HUES64 (cell line): ENCODE results near the gene ATP11A.

Experiments used
- H3K27ac ChIP-seq: 2 replicates; pipeline ENCODE4 v1.7.0; 2013; ENCODE audit warnings: low read depth, low read length, inconsistent platforms
- H3K27me3 ChIP-seq: 2 replicates; pipeline ENCODE4 v1.6.1; 2013; ENCODE audit warnings: mild to moderate bottlenecking, low read length; ENCODE audit not compliant: insufficient read depth
- H3K36me3 ChIP-seq: 2 replicates; pipeline ENCODE4 v1.6.1; 2013; ENCODE audit warnings: mild to moderate bottlenecking, low read length; ENCODE audit not compliant: insufficient read depth
- H3K4me1 ChIP-seq: 2 replicates; pipeline ENCODE4 v1.6.1; 2013; ENCODE audit warnings: mild to moderate bottlenecking, low read length, moderate library complexity; ENCODE audit not compliant: insufficient read depth
- H3K4me3 ChIP-seq: 2 replicates; pipeline ENCODE4 v1.5.1; 2013; ENCODE audit warnings: mild to moderate bottlenecking, low read length, moderate library complexity
- H3K9ac ChIP-seq: 2 replicates; pipeline ENCODE4 v1.6.1; 2013; ENCODE audit warnings: mild to moderate bottlenecking, low read depth, low read length
- H3K9me3 ChIP-seq: 2 replicates; pipeline ENCODE4 v1.6.1; 2013; ENCODE audit warnings: low read depth, low read length; ENCODE audit not compliant: insufficient read depth
- WGBS: fragments of 150-250, 120-280 bp; methylation state at CpG from one replicate; pipeline ENCODE4 v1.1.7; 2013; ENCODE audit warnings: missing lambda C conversion rate; 5-methylcytosine and 5-hydroxymethylcytosine counted together

Gene ATP11A

GRCh38 chr13:112907871-112908331 is 218.1 kb downstream of the ATP11A start:
- WGBS = 86% methylated on average over 4 of the region's 6 CpGs
- Histone ChIP-seq H3K36me3 (peaks cover 22% of the 10 kb centered on the region), H3K4me1 (peaks cover 11% of the 10 kb centered on the region), H3K27ac (no peak overlapping the region), H3K9ac (no peak overlapping the region), H3K4me3 (no peak overlapping the region), H3K27me3 (no peaks in the 10 kb centered on the region), H3K9me3 (peaks cover 15% of the 10 kb centered on the region)

DNA sequence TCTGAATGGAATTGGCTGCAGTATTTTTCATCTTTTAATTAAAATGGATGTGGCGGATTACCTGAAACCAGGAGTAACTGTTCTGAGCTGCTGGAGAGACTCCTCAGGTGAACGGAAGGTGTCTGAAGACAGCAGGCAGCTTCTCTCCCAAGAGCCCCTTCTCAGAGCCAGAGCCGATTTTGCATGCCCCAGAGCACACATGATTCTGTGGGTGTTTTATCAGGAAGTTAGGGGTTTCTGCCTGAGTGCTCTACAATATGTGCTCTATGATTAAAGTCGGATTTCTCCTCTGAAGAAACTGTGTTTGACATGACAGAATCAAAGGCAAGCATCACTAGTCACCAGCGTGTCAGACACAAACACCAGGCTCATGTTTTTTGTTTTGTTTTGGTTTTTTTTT is 218.5 kb downstream of the ATP11A start:
- H3K27ac ChIP-seq = no peak overlapping the region
- no peak overlapping the region for H3K9ac ChIP-seq
- no peak overlapping the region for H3K4me3 ChIP-seq
- 92% methylated on average over 5 of the region's 5 CpGs for WGBS
- peaks cover 15% of the 10 kb centered on the region for H3K9me3 ChIP-seq
- H3K36me3 ChIP-seq = peaks cover 19% of the 10 kb centered on the region
- no peaks in the 10 kb centered on the region for H3K27me3 ChIP-seq
- H3K4me1 ChIP-seq = peaks cover 11% of the 10 kb centered on the region

DNA sequence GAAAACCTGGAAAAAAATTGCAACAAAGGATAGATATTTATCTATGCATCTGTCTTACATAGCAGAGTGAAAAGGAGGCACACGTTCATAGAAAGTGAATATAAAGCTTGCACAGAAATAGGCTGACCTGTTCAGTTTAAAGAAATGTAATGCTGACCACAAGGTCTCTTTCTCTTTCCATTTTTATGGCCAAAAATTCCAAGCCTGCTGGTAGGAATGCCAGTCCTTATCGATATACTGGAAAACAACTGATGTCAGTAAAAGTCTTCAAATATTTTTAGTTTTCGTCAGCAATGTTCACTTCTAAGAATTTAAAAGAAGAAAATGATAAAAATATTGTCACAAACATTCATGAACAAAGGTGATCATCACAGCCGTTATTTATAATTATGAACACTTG is 220.2 kb downstream of the ATP11A start:
- no peaks in the 10 kb centered on the region for H3K27me3 ChIP-seq
- 95% methylated on average over 2 of the region's 4 CpGs for WGBS

GRCh38 chr13:112910616-112911280 is 220.9 kb downstream of the ATP11A start:
- WGBS = 74% methylated on average over 27 of the region's 27 CpGs

More for the DNA sequence above, 220.2 kb downstream of the ATP11A start:
- no peak overlapping the region for H3K27ac ChIP-seq
- peaks cover 5% of the 10 kb centered on the region; the same call in 1 of the 2 replicates for H3K36me3 ChIP-seq
- no peak overlapping the region for H3K9ac ChIP-seq
- peaks cover 11% of the 10 kb centered on the region for H3K4me1 ChIP-seq
- no peak overlapping the region for H3K4me3 ChIP-seq
- H3K9me3 ChIP-seq = peaks cover 6% of the 10 kb centered on the region

DNA sequence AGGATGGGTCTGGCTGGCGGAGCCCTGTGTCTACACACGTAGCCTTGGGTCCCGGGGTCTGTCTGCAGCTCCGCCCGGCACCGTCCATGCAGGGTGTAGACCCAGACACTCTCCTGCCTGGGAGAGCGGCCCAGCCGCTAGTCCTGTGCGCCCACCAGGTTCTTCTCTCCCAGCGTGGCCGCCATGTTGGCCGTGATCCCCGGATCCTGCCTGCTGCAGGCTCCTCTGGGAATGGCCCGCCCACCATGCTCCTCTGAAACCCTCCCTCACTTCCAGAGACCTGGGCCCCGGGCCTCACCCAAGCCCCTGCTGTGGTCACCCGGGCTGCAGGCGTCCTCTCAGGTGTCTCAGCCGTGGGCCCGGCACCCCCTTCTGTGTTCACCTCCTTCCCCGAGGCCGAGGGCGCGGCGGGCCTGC is 221.5 kb downstream of the ATP11A start:
- Histone ChIP-seq H3K9me3 (no peaks in the 10 kb centered on the region), H3K36me3 (no peaks in the 10 kb centered on the region), H3K4me1 (peaks cover 5% of the 10 kb centered on the region), H3K27ac (no peak overlapping the region), H3K27me3 (no peaks in the 10 kb centered on the region), H3K4me3 (no peak overlapping the region), H3K9ac (no peak overlapping the region)
- WGBS = 96% methylated on average over 24 of the region's 24 CpGs

More at GRCh38 chr13:112910616-112911280, 220.9 kb downstream of the ATP11A start:
- Histone ChIP-seq H3K4me3 (no peak overlapping the region), H3K36me3 (no peaks in the 10 kb centered on the region), H3K4me1 (peaks cover 9% of the 10 kb centered on the region), H3K9ac (no peak overlapping the region), H3K27me3 (no peaks in the 10 kb centered on the region), H3K9me3 (no peaks in the 10 kb centered on the region), H3K27ac (no peak overlapping the region)

GRCh38 chr13:112911883-112912282 is 222.0 kb downstream of the ATP11A start:
- no peak overlapping the region for H3K27ac ChIP-seq
- H3K27me3 ChIP-seq = no peaks in the 10 kb centered on the region
- WGBS = 97% methylated on average over 5 of the region's 6 CpGs
- no peak overlapping the region for H3K4me3 ChIP-seq
- H3K36me3 ChIP-seq = no peaks in the 10 kb centered on the region
- no peak overlapping the region for H3K9ac ChIP-seq
- no peaks in the 10 kb centered on the region for H3K4me1 ChIP-seq
- no peaks in the 10 kb centered on the region for H3K9me3 ChIP-seq

GRCh38 chr13:112912726-112913440 is 223.0 kb downstream of the ATP11A start:
- no peaks in the 10 kb centered on the region for H3K9me3 ChIP-seq
- H3K4me1 ChIP-seq = no peaks in the 10 kb centered on the region
- H3K9ac ChIP-seq = no peak overlapping the region
- H3K36me3 ChIP-seq = no peaks in the 10 kb centered on the region
- H3K4me3 ChIP-seq = no peak overlapping the region
- WGBS = 86% methylated on average over 1 of the region's 1 CpG
- H3K27me3 ChIP-seq = no peaks in the 10 kb centered on the region
- no peak overlapping the region for H3K27ac ChIP-seq

- 98% methylated on average over 14 of the region's 14 CpGs for WGBS
- Histone ChIP-seq H3K27me3 (no peaks in the 10 kb centered on the region), H3K4me3 (no peak overlapping the region), H3K9ac (no peak overlapping the region), H3K36me3 (no peaks in the 10 kb centered on the region), H3K9me3 (no peaks in the 10 kb centered on the region), H3K4me1 (peaks cover 5% of the 10 kb centered on the region; the same call in 1 of the 2 replicates), H3K27ac (no peak overlapping the region)
Observed at GRCh38 chr13:112916296-112916695, 226.5 kb downstream of the ATP11A start.

- 91% methylated on average over 29 of the region's 29 CpGs for WGBS
- Histone ChIP-seq H3K9ac (no peak overlapping the region), H3K4me3 (no peak overlapping the region)
Observed at GRCh38 chr13:112917056-112917664, 227.3 kb downstream of the ATP11A start.

DNA sequence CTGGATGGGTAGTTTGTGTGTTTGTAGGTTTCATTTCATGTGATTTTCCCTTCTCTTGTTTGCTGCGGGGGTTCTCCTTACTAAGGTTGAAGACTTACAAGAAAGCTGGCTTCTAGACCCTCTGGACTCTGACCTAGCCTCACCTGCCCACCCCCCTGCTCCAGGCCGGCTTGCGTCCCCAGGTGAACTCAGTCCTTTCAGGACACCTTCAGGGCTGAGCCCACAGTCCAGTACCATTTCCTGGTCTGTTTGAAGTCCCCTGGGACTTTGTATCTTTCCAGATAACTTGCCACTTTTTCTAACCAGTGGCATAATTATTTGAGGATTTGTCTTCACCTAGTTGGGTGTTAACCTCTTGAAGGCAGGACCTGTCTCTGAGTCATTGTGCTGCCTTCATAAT is 227.9 kb downstream of the ATP11A start:
- H3K27me3 ChIP-seq = no peaks in the 10 kb centered on the region
- no peak overlapping the region for H3K4me3 ChIP-seq
- no peaks in the 10 kb centered on the region for H3K36me3 ChIP-seq
- H3K9me3 ChIP-seq = no peaks in the 10 kb centered on the region
- peaks cover 5% of the 10 kb centered on the region; the same call in 1 of the 2 replicates for H3K4me1 ChIP-seq
- no peak overlapping the region for H3K9ac ChIP-seq
- WGBS = 86% methylated on average over 3 of the region's 3 CpGs
- no peak overlapping the region for H3K27ac ChIP-seq

More at GRCh38 chr13:112917056-112917664, 227.3 kb downstream of the ATP11A start:
- Histone ChIP-seq H3K27ac (no peak overlapping the region), H3K9me3 (no peaks in the 10 kb centered on the region), H3K36me3 (no peaks in the 10 kb centered on the region), H3K27me3 (no peaks in the 10 kb centered on the region), H3K4me1 (peaks cover 5% of the 10 kb centered on the region; the same call in 1 of the 2 replicates)

DNA sequence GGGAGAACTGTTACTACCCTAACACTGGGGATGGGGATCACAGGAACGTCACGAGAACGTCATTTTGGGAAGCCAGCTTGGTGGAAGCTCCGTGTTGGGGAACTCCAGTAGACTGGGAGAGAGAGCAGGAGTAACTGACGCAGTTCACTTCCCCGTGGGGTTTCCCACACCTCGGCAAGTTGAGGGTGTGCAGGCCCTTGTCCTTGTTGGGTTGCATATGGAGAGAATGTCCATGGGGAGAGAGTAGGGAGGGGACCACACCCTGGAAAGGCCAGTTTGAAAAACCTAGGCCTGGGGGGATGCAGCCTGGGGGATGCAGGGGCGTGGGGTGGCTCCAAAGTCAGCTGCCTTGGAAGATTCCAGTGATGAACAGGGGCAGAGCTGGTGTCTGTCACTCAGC is 228.4 kb downstream of the ATP11A start:
- no peak overlapping the region for H3K4me3 ChIP-seq
- WGBS = 88% methylated on average over 8 of the region's 8 CpGs
- H3K9ac ChIP-seq = no peak overlapping the region
- peaks cover 5% of the 10 kb centered on the region; the same call in 1 of the 2 replicates for H3K4me1 ChIP-seq
- H3K36me3 ChIP-seq = no peaks in the 10 kb centered on the region
- no peak overlapping the region for H3K27ac ChIP-seq
- H3K27me3 ChIP-seq = no peaks in the 10 kb centered on the region
- no peaks in the 10 kb centered on the region for H3K9me3 ChIP-seq
